Measurements from ENCODE around the gene WDR3. TPM values are rescaled to one million over a fixed set of nuclear protein-coding genes. Genes with fewer than 3 reads are reported as not detected.

The WDR3 gene
- total RNA-seq: 27.9 and 78.4 TPM in 2 replicates

GRCh38 chr1:117929343-117930172 lies at the start of gene WDR3, which contains the start of gene GDAP2:
Gene WDR3 (plus strand): TSS chr1:117929739. CDS start chr1:117933320, 3,581 bp downstream.
Gene GDAP2 (minus strand): TSS chr1:117929621. CDS start chr1:117920357, 9,264 bp downstream.

Other genes with a start within 250 kb of the WDR3 start
- 12.3 and 19.0 TPM in 2 replicates for gene GDAP2, start 118 bp upstream of the WDR3 start, total RNA-seq